Right atrium auricular region (tissue), 2 donors: ENCODE measurements around the gene ADGRD1. TPM values are rescaled to one million over a fixed set of nuclear protein-coding genes. Genes with fewer than 3 reads are reported as not detected.

Experiments
- DNase-seq: peaks from one replicate; pipeline ENCODE4 v3.0.0-alpha.2; 2019; ENCODE audit warnings: low spot score
- H3K27ac ChIP-seq, 2 donors: fragments of 200-600 bp; sonication (generic); 1 replicate in 1 of 2; 2 replicates in 1 of 2; pipeline ENCODE4 v1.5.1; 2016 to 2019
- H3K27me3 ChIP-seq, 2 donors: fragments of 200-600 bp; sonication (generic); one replicate each; pipeline versions ENCODE4 v1.5.1 to v1.6.0; 2017 to 2019
- H3K36me3 ChIP-seq: fragments of 200-600 bp; sonication (generic); one replicate; pipeline ENCODE4 v1.5.1; 2016
- H3K4me1 ChIP-seq, 2 donors: fragments of 200-600 bp; sonication (generic); one replicate each; pipeline versions ENCODE4 v1.5.1 to v1.6.0; 2017 to 2019
- H3K4me3 ChIP-seq, 2 donors: fragments of 200-600 bp; sonication (generic); 1 replicate in 1 of 2; 2 replicates in 1 of 2; pipeline ENCODE4 v1.5.1; 2017 to 2019; ENCODE audit warnings: mild to moderate bottlenecking in 1 of 2, moderate library complexity in 1 of 2
- H3K9me3 ChIP-seq, 2 donors: fragments of 200-600 bp; sonication (generic); one replicate each; pipeline ENCODE4 v1.5.1; 2019
- CTCF ChIP-seq, 2 donors: fragments of 200-600 bp; sonication (generic); IDR thresholded peaks; one replicate each; pipeline ENCODE4 v1.5.1; 2019; ENCODE audit warnings: antibody characterized with exemption in 2 of 2
- total RNA-seq, 2 donors: library from RNA; depleted of rRNA; stranded (reverse); fragments of >200 nt; gene quantifications; one replicate each; pipeline ENCODE4 v1.1.0, GENCODE V29; 2016

ADGRD1 gene
- total RNA-seq, 2 donors from 2014 or later = 120 to 168 TPM

GRCh38 chr12:131135786-131136538, 182.3 kb downstream of the ADGRD1 start:
- no peaks in the 10 kb centered on the region for H3K27me3 ChIP-seq
- no peak overlapping the region for H3K27ac ChIP-seq
- peaks cover 86% of the 10 kb centered on the region for H3K36me3 ChIP-seq
- no peak for TF ChIP-seq CTCF (IDR thresholded peaks at IDR 0.05)
- no peak overlapping the region for H3K4me3 ChIP-seq
- no peak for DNase-seq
- peaks cover 0 to 15% of the 10 kb centered on the region in 2 donors for H3K4me1 ChIP-seq
- H3K9me3 ChIP-seq = no peaks in the 10 kb centered on the region

- Histone ChIP-seq H3K4me1 (peaks cover 0 to 9% of the 10 kb centered on the region in 2 donors), H3K9me3 (no peaks in the 10 kb centered on the region), H3K36me3 (peaks cover 81% of the 10 kb centered on the region), H3K27me3 (no peaks in the 10 kb centered on the region), H3K27ac (no peak overlapping the region), H3K4me3 (no peak overlapping the region)
- DNase-seq = no peak
- no peak for TF ChIP-seq CTCF (IDR thresholded peaks at IDR 0.05)
These were observed 182.8 kb downstream of the ADGRD1 start for GRCh38 chr12:131136539-131136872.

DNA sequence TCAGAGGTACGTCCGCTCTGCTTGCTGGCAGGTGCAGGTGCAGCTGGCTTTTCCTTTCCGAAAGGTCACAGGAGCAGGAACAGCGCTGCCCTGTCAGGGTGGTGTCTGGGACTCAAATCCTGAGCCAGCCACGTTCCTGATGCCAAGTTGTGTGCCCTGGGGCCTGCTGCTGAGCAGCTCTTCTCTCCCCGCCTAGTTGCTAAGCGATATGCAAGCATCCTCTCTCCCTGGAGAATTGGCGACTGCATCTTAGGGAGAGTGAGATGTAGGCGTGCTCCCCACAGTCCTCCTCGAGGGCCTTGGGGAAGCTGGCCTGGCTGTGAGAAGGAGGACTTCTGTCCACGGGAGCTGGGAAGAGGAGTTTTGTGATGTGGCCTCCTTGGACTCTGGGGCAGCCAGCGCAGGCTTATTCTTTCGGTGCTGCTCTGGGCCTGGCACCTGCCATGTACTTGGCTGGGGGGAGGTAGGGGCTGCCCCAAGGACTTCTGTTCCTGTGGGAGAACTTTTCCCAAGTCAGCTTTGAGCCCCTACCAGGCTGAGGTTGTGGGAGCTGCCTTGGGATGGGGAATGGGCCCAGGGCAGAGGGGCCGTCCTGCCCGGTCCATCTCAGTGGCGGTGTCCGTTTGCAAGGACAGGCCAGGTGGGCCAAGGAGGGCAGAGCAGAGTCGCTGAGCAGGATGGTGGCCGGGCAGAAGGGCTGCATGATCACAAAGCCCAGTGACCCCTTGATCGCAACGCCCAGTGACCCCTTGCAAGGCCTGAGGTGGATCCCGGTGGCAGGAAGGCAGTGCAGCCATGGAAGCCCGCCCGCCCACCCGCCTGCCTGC, 183.5 kb downstream of the ADGRD1 start:
- peaks cover 0 to 2% of the 10 kb centered on the region in 2 donors for H3K4me1 ChIP-seq
- H3K27me3 ChIP-seq = no peaks in the 10 kb centered on the region
- H3K27ac ChIP-seq = no peak overlapping the region
- H3K4me3 ChIP-seq = no peak overlapping the region
- no peak for DNase-seq
- no peak for TF ChIP-seq CTCF (IDR thresholded peaks at IDR 0.05)
- no peaks in the 10 kb centered on the region for H3K9me3 ChIP-seq
- H3K36me3 ChIP-seq = peaks cover 77% of the 10 kb centered on the region

DNA sequence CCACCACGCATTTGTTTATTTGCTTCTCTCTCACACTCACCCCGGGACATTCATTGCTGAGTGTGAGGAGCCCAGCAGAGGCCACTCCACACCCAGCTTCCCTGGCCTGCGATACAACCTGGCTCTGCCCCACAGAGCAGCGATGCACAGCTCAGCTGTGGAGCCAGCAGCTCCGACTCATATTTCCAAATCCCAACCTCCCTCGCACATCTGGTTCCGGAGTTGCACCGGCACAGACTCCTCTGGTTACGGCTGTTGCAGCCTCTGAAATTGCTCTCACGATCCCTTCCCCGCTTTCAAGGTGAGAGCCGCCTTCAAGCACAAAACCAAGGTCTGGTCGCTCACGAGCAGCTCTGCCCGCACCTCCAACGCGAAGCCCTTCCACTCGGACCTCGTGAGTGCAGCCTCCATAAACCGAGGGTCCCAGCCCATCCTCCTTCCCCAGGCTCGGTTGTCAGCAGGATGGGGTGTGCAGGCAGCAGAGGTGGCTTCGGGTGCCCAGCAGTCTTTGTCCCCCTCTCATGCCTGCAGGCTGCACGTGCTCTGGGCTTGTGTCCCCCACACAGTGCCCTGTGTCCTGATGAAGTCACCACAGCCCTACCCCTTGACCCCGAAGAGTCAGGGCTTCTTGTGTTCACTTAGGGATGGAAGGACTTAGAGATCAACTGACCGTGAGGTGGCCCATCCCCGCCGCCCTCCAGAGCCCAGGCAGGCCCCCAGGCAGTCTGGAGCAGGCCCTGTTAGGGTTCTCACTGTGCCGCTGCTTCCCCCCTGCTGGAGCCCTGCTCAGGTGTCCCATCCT, 184.3 kb downstream of the ADGRD1 start:
- DNase-seq = no peak
- no peak for TF ChIP-seq CTCF (IDR thresholded peaks at IDR 0.05)
- Histone ChIP-seq H3K4me1 (peaks cover 0 to 4% of the 10 kb centered on the region in 2 donors), H3K4me3 (no peak overlapping the region), H3K27me3 (no peaks in the 10 kb centered on the region), H3K36me3 (peaks cover 76% of the 10 kb centered on the region), H3K27ac (no peak overlapping the region), H3K9me3 (no peaks in the 10 kb centered on the region)

- no peak for DNase-seq
- TF ChIP-seq CTCF (IDR thresholded peaks at IDR 0.05) = no peak
- Histone ChIP-seq H3K27ac (no peak overlapping the region), H3K36me3 (peaks cover 68% of the 10 kb centered on the region), H3K4me1 (peaks cover 0 to 12% of the 10 kb centered on the region in 2 donors), H3K4me3 (no peak overlapping the region), H3K27me3 (no peaks in the 10 kb centered on the region), H3K9me3 (no peaks in the 10 kb centered on the region)
These were observed 185.1 kb downstream of the ADGRD1 start for GRCh38 chr12:131138638-131139362.
